Common myeloid progenitor, CD34-positive (primary cell): ENCODE data around the gene HOXD12.

ENCODE experiments used
- CTCF ChIA-PET: fragments of 350-600 bp; sonication (Branson Sonifier 250); formaldehyde crosslinking; loops from one replicate; lab custom pipeline; 2021; ENCODE audit warnings: antibody characterized with exemption; lab: Charles Lee
- POLR2A ChIA-PET: fragments of 350-600 bp; sonication (Branson Sonifier 250); formaldehyde crosslinking; loops from one replicate; lab custom pipeline; 2021; ENCODE audit warnings: antibody characterized with exemption; lab: Charles Lee
- DNase-seq, 3 donors: peaks; one replicate each; pipeline versions ENCODE4 v3.0.0 to v3.0.0-alpha.2; 2013
- H3K27ac ChIP-seq, 2 experiments: 1 replicate in 1 of 2; 2 replicates in 1 of 2; pipeline ENCODE4 v1.7.0; 2013; ENCODE audit warnings: inconsistent platforms in 2 of 2, low read length in 2 of 2, mild to moderate bottlenecking in 2 of 2, low read depth in 1 of 2, moderate library complexity in 1 of 2; ENCODE audit not compliant: severe bottlenecking in 2 of 2, insufficient read depth in 1 of 2, poor library complexity in 1 of 2
- H3K27me3 ChIP-seq, 5 experiments: replicated peaks in 2 of 5; 1 replicate in 3 of 5; 2 replicates in 2 of 5; pipeline versions ENCODE4 v1.6.1 to v1.7.0; 2013; ENCODE audit warnings: low read length in 4 of 5, mild to moderate bottlenecking in 2 of 5, moderate library complexity in 2 of 5, inconsistent platforms in 1 of 5; ENCODE audit not compliant: insufficient read depth in 5 of 5, control insufficient read depth in 4 of 5
- H3K36me3 ChIP-seq, 4 experiments: 1 replicate in 2 of 4; 2 replicates in 2 of 4; pipeline versions ENCODE4 v1.6.1 to v1.7.0; 2013; ENCODE audit warnings: low read length in 3 of 4, control low read depth in 1 of 4, mild to moderate bottlenecking in 1 of 4; ENCODE audit not compliant: control insufficient read depth in 4 of 4, insufficient read depth in 4 of 4
- H3K4me1 ChIP-seq, 4 experiments: 1 replicate in 3 of 4; 2 replicates in 1 of 4; pipeline versions ENCODE4 v1.6.1 to v1.7.1; 2013; ENCODE audit warnings: low read length in 3 of 4, mild to moderate bottlenecking in 3 of 4, control low read depth in 1 of 4, inconsistent platforms in 1 of 4, moderate library complexity in 1 of 4; ENCODE audit not compliant: control insufficient read depth in 4 of 4, insufficient read depth in 4 of 4; ENCODE audit errors: control extremely low read depth in 1 of 4
- H3K4me3 ChIP-seq, 7 experiments: 1 replicate in 4 of 7; 2 replicates in 3 of 7; pipeline versions ENCODE4 v1.5.1 to v1.7.0; 2013; ENCODE audit warnings: mild to moderate bottlenecking in 7 of 7, low read length in 6 of 7, moderate library complexity in 6 of 7, inconsistent platforms in 2 of 7, low read depth in 2 of 7, control low read depth in 1 of 7; ENCODE audit not compliant: insufficient read depth in 4 of 7, control insufficient read depth in 1 of 7; ENCODE audit errors: extremely low read depth in 1 of 7
- H3K9me3 ChIP-seq, 5 experiments: 1 replicate in 4 of 5; 2 replicates in 1 of 5; pipeline versions ENCODE4 v1.6.1 to v1.7.1; 2013; ENCODE audit warnings: low read length in 4 of 5, mild to moderate bottlenecking in 2 of 5, inconsistent platforms in 1 of 5, low read depth in 1 of 5, moderate library complexity in 1 of 5; ENCODE audit not compliant: control insufficient read depth in 4 of 5, insufficient read depth in 2 of 5; ENCODE audit errors: control extremely low read depth in 1 of 5
- WGBS: methylation state at CpG from one replicate; pipeline ENCODE4 v1.1.5; 2013; ENCODE audit not compliant: insufficient coverage; 5-methylcytosine and 5-hydroxymethylcytosine counted together

Gene HOXD12

GRCh38 chr2:176103742-176104315 lies 4.2 kb downstream of the HOXD12 start:
- Histone ChIP-seq H3K27ac (no peak overlapping the region), H3K4me3 (no peak overlapping the region), H3K9me3 (peaks cover 0 to 3% (median 0%) of the 10 kb centered on the region in 5 experiments), H3K27me3 (peaks cover 24 to 99% (median 61%) of the 10 kb centered on the region in 5 experiments), H3K36me3 (no peaks in the 10 kb centered on the region), H3K4me1 (peaks cover 0 to 11% (median 8%) of the 10 kb centered on the region in 4 experiments)
- ChIA-PET CTCF (interaction anchor here (0.5 to 3.6 kb wide), 9 partner anchors 8 to 567 kb away, joined by 3 to 16 read pairs (median 5); no protein-coding TSS in a partner anchor), POLR2A (no interaction called here)
- 11% methylated on average over 6 of the region's 17 CpGs for WGBS
- no peak for DNase-seq

GRCh38 chr2:176104316-176105077 lies 4.9 kb downstream of the HOXD12 start:
- peaks cover 0 to 3% (median 0%) of the 10 kb centered on the region in 5 experiments for H3K9me3 ChIP-seq
- WGBS = 6% methylated on average over 56 of the region's 56 CpGs
- CTCF ChIA-PET = interaction anchor here (0.5 to 3.6 kb wide), 9 partner anchors 9 to 567 kb away, joined by 3 to 16 read pairs (median 5); no protein-coding TSS in a partner anchor
- H3K36me3 ChIP-seq = no peaks in the 10 kb centered on the region
- H3K4me3 ChIP-seq = no peak overlapping the region
- H3K4me1 ChIP-seq = peaks cover 0 to 11% (median 8%) of the 10 kb centered on the region in 4 experiments
- no peak for DNase-seq
- no peak overlapping the region for H3K27ac ChIP-seq
- H3K27me3 ChIP-seq = peaks cover 27 to 99% (median 62%) of the 10 kb centered on the region in 5 experiments
- POLR2A ChIA-PET = interaction anchor here (0.7 kb wide), 1 partner anchor 36 kb away, joined by 3 read pairs; no protein-coding TSS in a partner anchor

GRCh38 chr2:176105078-176105729 lies 5.6 kb downstream of the HOXD12 start:
- DNase-seq = no peak
- H3K27ac ChIP-seq = no peak overlapping the region
- H3K4me1 ChIP-seq = peaks cover 0 to 10% (median 8%) of the 10 kb centered on the region in 4 experiments
- POLR2A ChIA-PET = interaction anchor here (0.7 kb wide), 1 partner anchor 35 kb away, joined by 3 read pairs; no protein-coding TSS in a partner anchor
- 12% methylated on average over 24 of the region's 25 CpGs for WGBS
- no peaks in the 10 kb centered on the region for H3K36me3 ChIP-seq
- no peak overlapping the region for H3K4me3 ChIP-seq
- CTCF ChIA-PET = interaction anchor here (1.2 to 3.6 kb wide), 7 partner anchors 8 to 532 kb away, joined by 3 to 16 read pairs (median 6); no protein-coding TSS in a partner anchor
- H3K27me3 ChIP-seq = peaks cover 34 to 99% (median 66%) of the 10 kb centered on the region in 5 experiments
- peaks cover 0 to 3% (median 0%) of the 10 kb centered on the region in 5 experiments for H3K9me3 ChIP-seq

GRCh38 chr2:176105730-176106580 lies 6.4 kb downstream of the HOXD12 start:
- CTCF ChIA-PET = interaction anchor here (0.7 to 3.6 kb wide), 6 partner anchors 8 to 741 kb away, joined by 3 to 14 read pairs (median 4); no protein-coding TSS in a partner anchor
- Histone ChIP-seq H3K36me3 (no peaks in the 10 kb centered on the region), H3K9me3 (peaks cover 0 to 2% (median 0%) of the 10 kb centered on the region in 5 experiments), H3K4me1 (peaks cover 0 to 10% (median 8%) of the 10 kb centered on the region in 4 experiments), H3K4me3 (no peak overlapping the region), H3K27ac (no peak overlapping the region), H3K27me3 (peaks cover 40 to 99% (median 63%) of the 10 kb centered on the region in 5 experiments)
- DNase-seq = no peak
- POLR2A ChIA-PET = no interaction called here
- under 1% methylated on average over 14 of the region's 25 CpGs for WGBS

GRCh38 chr2:176106581-176107539 lies 7.3 kb downstream of the HOXD12 start, which contains the start of gene HOXD11:
TSS of gene HOXD11 (plus strand) at chr2:176107280. CDS start at chr2:176107356, 76 bp downstream.
- Histone ChIP-seq H3K27ac (no peak within 1 kb of the TSS), H3K4me3 (peak within 1 kb of the TSS in 4 of 7 experiments; percentile 0 to 42 (median 8)), H3K9me3 (no peaks in the 10 kb centered on the region), H3K27me3 (peaks cover 34 to 99% (median 57%) of the 10 kb centered on the region in 5 experiments), H3K36me3 (no peaks in the 10 kb centered on the region), H3K4me1 (peaks cover 0 to 10% (median 8%) of the 10 kb centered on the region in 4 experiments)
- WGBS = 1% methylated on average over 66 of the region's 85 CpGs
- ChIA-PET CTCF (interaction anchor here (0.7 to 1.4 kb wide), 4 partner anchors 9 to 741 kb away, joined by 3 to 4 read pairs (median 3); no protein-coding TSS in a partner anchor), POLR2A (no interaction called here)
- peak in 1 of 3 donors; percentile 46 for DNase-seq
